H1 (cell line): Measurements from ENCODE around the gene CDH15. TPM values are rescaled to one million over a fixed set of nuclear protein-coding genes. Genes with fewer than 3 reads are reported as not detected.

Experiments
- CBX8 ChIP-seq: fragments of 300-800, 300-1000 bp; sonication (generic); IDR thresholded peaks from 2 replicates; pipeline ENCODE4 v1.7.1; 2016; ENCODE audit warnings: low read depth, low read length, borderline replicate concordance
- KDM4A ChIP-seq: IDR thresholded peaks from one replicate; pipeline ENCODE4 v1.7.1; 2012; ENCODE audit warnings: low read depth, mild to moderate bottlenecking, moderate library complexity, low read length, inconsistent platforms; ENCODE audit not compliant: severe bottlenecking
- polyA plus RNA-seq, 7 experiments: library from polyadenylated mRNA; depleted of rRNA in 3 of 7; stranded (reverse) in 5 of 7; unstranded in 2 of 7; fragments of >200 nt in 5 of 7; fragments of 200-250 nt in 2 of 7; gene quantifications; 1 replicate in 5 of 7; 2 replicates in 1 of 7; 4 replicates in 1 of 7; pipeline versions ENCODE4 v1.2.1 to v1.2.3, GENCODE V29; 2011 to 2013; ENCODE audit warnings: missing spikeins in 2 of 7, mixed read lengths in 2 of 7
- total RNA-seq: library from RNA; stranded (reverse); fragmentation: NEBNext Ultra II Directional; extraction: Animal tissue kit (Norgen Biotek cat#: 25700); gene quantifications from 2 replicates; pipeline ENCODE4 v1.2.1, GENCODE V29; 2021
- TF ChIP-seq, protein P1 (sequence below): IDR thresholded peaks from 2 replicates; pipeline ENCODE4 v1.6.1; 2012; ENCODE audit warnings: inconsistent platforms

Gene CDH15
- total and polyA plus RNA-seq, 2 of the 8 experiments (the other 6 are each of a cell fraction or from before 2014, with no cell fraction given): 0.50 to 0.82 TPM

- TF ChIP-seq KDM4A (no peak), CBX8 (no peak)
- TF ChIP-seq, protein P1, sequence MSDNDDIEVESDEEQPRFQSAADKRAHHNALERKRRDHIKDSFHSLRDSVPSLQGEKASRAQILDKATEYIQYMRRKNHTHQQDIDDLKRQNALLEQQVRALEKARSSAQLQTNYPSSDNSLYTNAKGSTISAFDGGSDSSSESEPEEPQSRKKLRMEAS: no peak
Measured at GRCh38 chr16:89184677-89184932, 13.1 kb downstream of the CDH15 start (continued).
